Measurements from ENCODE around the gene SMCO4.

Gene SMCO4

GRCh38 chr11:93571612-93572011 lies 28.4 kb upstream of the SMCO4 start:
- Histone ChIP-seq H3K27me3 (ENCODE audit: insufficient read depth, low read length) (no peaks in the 10 kb centered on the region), H3K4me3 (ENCODE audit: low read depth, low read length, poor library complexity, severe bottlenecking) (no peak overlapping the region), H3K27ac (ENCODE audit: low read depth, low read length, poor library complexity, severe bottlenecking) (no peak overlapping the region), H3K9me2 (ENCODE audit: low read depth, low read length) (no peaks in the 10 kb centered on the region), H2AFZ (ENCODE audit: low read length) (no peak overlapping the region), H3K79me2 (ENCODE audit: insufficient read depth, low read length) (no peaks in the 10 kb centered on the region), H4K20me1 (ENCODE audit: insufficient read depth, low read length) (no peaks in the 10 kb centered on the region), H3F3A (ENCODE audit: insufficient read depth, low read length) (no peaks in the 10 kb centered on the region), H3K9ac (ENCODE audit: low read length) (no peak overlapping the region), H3K9me3 (ENCODE audit: low read length) (no peaks in the 10 kb centered on the region), H3K36me3 (ENCODE audit: insufficient read depth, low read length) (no peaks in the 10 kb centered on the region), H3K4me2 (ENCODE audit: low read length) (no peak overlapping the region), H3K4me1 (ENCODE audit: insufficient read depth, low read length, severe bottlenecking) (no peaks in the 10 kb centered on the region)
- TF ChIP-seq CTCF (IDR thresholded peaks at IDR 0.05; ENCODE audit: low read length) (no peak), EZH2 (IDR thresholded peaks at IDR 0.05; ENCODE audit: borderline replicate concordance, low read length) (no peak)

- Histone ChIP-seq H3K27ac (ENCODE audit: low read depth, low read length, poor library complexity, severe bottlenecking) (no peak overlapping the region), H3K9ac (ENCODE audit: low read length) (no peak overlapping the region), H3K36me3 (ENCODE audit: insufficient read depth, low read length) (no peaks in the 10 kb centered on the region), H3K9me3 (ENCODE audit: low read length) (no peaks in the 10 kb centered on the region), H3K4me3 (ENCODE audit: low read depth, low read length, poor library complexity, severe bottlenecking) (no peak overlapping the region), H3K4me1 (ENCODE audit: insufficient read depth, low read length, severe bottlenecking) (no peaks in the 10 kb centered on the region), H3K9me2 (ENCODE audit: low read depth, low read length) (no peaks in the 10 kb centered on the region), H3K79me2 (ENCODE audit: insufficient read depth, low read length) (no peaks in the 10 kb centered on the region), H2AFZ (ENCODE audit: low read length) (no peak overlapping the region), H3K4me2 (ENCODE audit: low read length) (no peak overlapping the region), H4K20me1 (ENCODE audit: insufficient read depth, low read length) (no peaks in the 10 kb centered on the region), H3K27me3 (ENCODE audit: insufficient read depth, low read length) (no peaks in the 10 kb centered on the region), H3F3A (ENCODE audit: insufficient read depth, low read length) (no peaks in the 10 kb centered on the region)
- TF ChIP-seq CTCF (IDR thresholded peaks at IDR 0.05; ENCODE audit: low read length) (no peak), EZH2 (IDR thresholded peaks at IDR 0.05; ENCODE audit: borderline replicate concordance, low read length) (no peak)
Measured at GRCh38 chr11:93570759-93571413, 27.7 kb upstream of the SMCO4 start.

GRCh38 chr11:93569496-93569895 lies 26.3 kb upstream of the SMCO4 start:
- Histone ChIP-seq H2AFZ (ENCODE audit: low read length) (no peak overlapping the region), H3K27ac (ENCODE audit: low read depth, low read length, poor library complexity, severe bottlenecking) (no peak overlapping the region), H3K9me3 (ENCODE audit: low read length) (no peaks in the 10 kb centered on the region), H3K9me2 (ENCODE audit: low read depth, low read length) (no peaks in the 10 kb centered on the region), H3K9ac (ENCODE audit: low read length) (no peak overlapping the region), H3K36me3 (ENCODE audit: insufficient read depth, low read length) (no peaks in the 10 kb centered on the region), H3K27me3 (ENCODE audit: insufficient read depth, low read length) (no peaks in the 10 kb centered on the region), H3K4me3 (ENCODE audit: low read depth, low read length, poor library complexity, severe bottlenecking) (no peak overlapping the region), H3K4me1 (ENCODE audit: insufficient read depth, low read length, severe bottlenecking) (no peaks in the 10 kb centered on the region), H4K20me1 (ENCODE audit: insufficient read depth, low read length) (no peaks in the 10 kb centered on the region), H3K4me2 (ENCODE audit: low read length) (no peak overlapping the region), H3F3A (ENCODE audit: insufficient read depth, low read length) (no peaks in the 10 kb centered on the region), H3K79me2 (ENCODE audit: insufficient read depth, low read length) (no peaks in the 10 kb centered on the region)
- TF ChIP-seq CTCF (IDR thresholded peaks at IDR 0.05; ENCODE audit: low read length) (no peak), EZH2 (IDR thresholded peaks at IDR 0.05; ENCODE audit: borderline replicate concordance, low read length) (no peak)

All from OCI-LY1 (cell line).